HepG2 (cell line): ENCODE measurements around the gene EEF1E1. TPM values are rescaled to one million over a fixed set of nuclear protein-coding genes. Genes with fewer than 3 reads are reported as not detected.

Source experiments
- ATRX ChIP-seq: sonication (generic); formaldehyde crosslinking; IDR thresholded peaks from 2 replicates; pipeline ENCODE4 v1.4.0; 2020; ENCODE audit warnings: missing genetic modification reagents, borderline replicate concordance
- CENPT ChIP-seq: sonication (generic); formaldehyde crosslinking; IDR thresholded peaks from 2 replicates; pipeline ENCODE4 v1.8.0; 2022; ENCODE audit warnings: low read depth, mild to moderate bottlenecking, moderate library complexity, missing genetic modification reagents
- FOXP1 ChIP-seq, 2 experiments: fragments of 450-650 bp in 1 of 2; IDR thresholded peaks; 2 replicates each; pipeline ENCODE4 v1.6.1; 2017 to 2018; ENCODE audit warnings: antibody characterized with exemption in 1 of 2
- GTF3A ChIP-seq: sonication (generic); formaldehyde crosslinking; conservative IDR thresholded peaks from 2 replicates; pipeline ENCODE4 v1.4.0; 2020; ENCODE audit warnings: mild to moderate bottlenecking, missing genetic modification reagents
- JUN ChIP-seq: sonication (generic); formaldehyde crosslinking; IDR thresholded peaks from 2 replicates; pipeline ENCODE4 v1.4.0; 2020; ENCODE audit warnings: mild to moderate bottlenecking, missing genetic modification reagents
- KAT7 ChIP-seq: IDR thresholded peaks from 2 replicates; pipeline ENCODE4 v1.6.1; 2018; ENCODE audit warnings: borderline replicate concordance, missing compliant biosample characterization
- MIER2 ChIP-seq: IDR thresholded peaks from 2 replicates; pipeline ENCODE4 v1.6.1; 2016; ENCODE audit warnings: missing biosample characterization, missing genetic modification reagents
- SIN3A ChIP-seq: IDR thresholded peaks from 2 replicates; pipeline ENCODE4 v1.6.1; 2011; ENCODE audit warnings: low read depth, mild to moderate bottlenecking, control low read depth, low read length, borderline replicate concordance
- SPEN ChIP-seq: sonication (generic); formaldehyde crosslinking; IDR thresholded peaks from 2 replicates; pipeline ENCODE4 v1.5.1; 2020; ENCODE audit warnings: low read depth, mild to moderate bottlenecking, missing genetic modification reagents
- TARDBP ChIP-seq: sonication (generic); formaldehyde crosslinking; IDR thresholded peaks from 2 replicates; pipeline ENCODE4 v1.8.0; 2022; ENCODE audit warnings: mild to moderate bottlenecking, missing genetic modification reagents
- TSC22D2 ChIP-seq: sonication (generic); formaldehyde crosslinking; IDR thresholded peaks from 2 replicates; pipeline ENCODE4 v1.5.1; 2020; ENCODE audit warnings: missing genetic modification reagents, mild to moderate bottlenecking, borderline replicate concordance
- ZNF101 ChIP-seq: sonication (generic); formaldehyde crosslinking; IDR thresholded peaks from 2 replicates; pipeline ENCODE4 v1.4.0; 2020; ENCODE audit warnings: mild to moderate bottlenecking, low read depth, missing genetic modification reagents, borderline replicate concordance
- ZNF772 ChIP-seq: sonication (generic); formaldehyde crosslinking; IDR thresholded peaks from 2 replicates; pipeline ENCODE4 v1.5.0; 2020; ENCODE audit warnings: mild to moderate bottlenecking, missing genetic modification reagents
- ZNF773 ChIP-seq: sonication (generic); formaldehyde crosslinking; IDR thresholded peaks from 2 replicates; pipeline ENCODE4 v1.4.0; 2020; ENCODE audit warnings: missing genetic modification reagents, borderline replicate concordance
- ZNF790 ChIP-seq: sonication (generic); formaldehyde crosslinking; IDR thresholded peaks from 2 replicates; pipeline ENCODE4 v1.8.0; 2022; ENCODE audit warnings: missing genetic modification reagents, mild to moderate bottlenecking, borderline replicate concordance
- polyA plus RNA-seq, 8 experiments: library from polyadenylated mRNA; depleted of rRNA in 3 of 8; stranded (reverse) in 7 of 8; unstranded in 1 of 8; fragments of >200 nt; fragmentation: Illumina TruSeq in 4 of 8; extraction: Trizol in 4 of 8; gene quantifications; 2 replicates each; pipeline versions ENCODE4 v1.2.1 to v1.2.3, GENCODE V29; 2011 to 2016; ENCODE audit warnings: low read depth in 4 of 8, missing spikeins in 1 of 8, mixed read lengths in 1 of 8; ENCODE audit not compliant: insufficient read depth in 1 of 8
- total RNA-seq, 5 experiments: library from RNA; depleted of rRNA; stranded (reverse); fragments of >200 nt; fragmentation: Illumina TruSeq; extraction: Trizol; gene quantifications; 2 replicates each; pipeline ENCODE4 v1.2.3, GENCODE V29; 2016; ENCODE audit warnings: low read depth in 1 of 5
- TF ChIP-seq, protein P1 (sequence below): sonication (generic); formaldehyde crosslinking; IDR thresholded peaks from 2 replicates; pipeline ENCODE4 v1.5.0; 2020; ENCODE audit warnings: mild to moderate bottlenecking, missing genetic modification reagents
- TF ChIP-seq, protein P2 (sequence below): sonication (generic); formaldehyde crosslinking; IDR thresholded peaks from 2 replicates; pipeline ENCODE4 v1.5.1; 2020; ENCODE audit warnings: mild to moderate bottlenecking, missing genetic modification reagents, borderline replicate concordance
- TF ChIP-seq, protein P3 (sequence below), 2 experiments: sonication (generic) in 1 of 2; formaldehyde crosslinking in 1 of 2; IDR thresholded peaks; 2 replicates each; pipeline versions ENCODE4 v1.4.0 to v1.6.1; 2018 to 2020; ENCODE audit warnings: missing genetic modification reagents in 2 of 2, borderline replicate concordance in 1 of 2, low read depth in 1 of 2, mild to moderate bottlenecking in 1 of 2, missing biosample characterization in 1 of 2
- TF ChIP-seq, protein P4 (sequence below): IDR thresholded peaks from 2 replicates; pipeline ENCODE4 v1.6.1; 2016
- TF ChIP-seq, protein P5 (sequence below): sonication (generic); formaldehyde crosslinking; IDR thresholded peaks from 2 replicates; pipeline ENCODE4 v1.4.0; 2020; ENCODE audit warnings: missing genetic modification reagents, borderline replicate concordance

EEF1E1 gene
- total and polyA plus RNA-seq, 2 of the 13 experiments (the other 11 are each of a cell fraction or from before 2014, with no cell fraction given) = 128 to 188 TPM

DNA sequence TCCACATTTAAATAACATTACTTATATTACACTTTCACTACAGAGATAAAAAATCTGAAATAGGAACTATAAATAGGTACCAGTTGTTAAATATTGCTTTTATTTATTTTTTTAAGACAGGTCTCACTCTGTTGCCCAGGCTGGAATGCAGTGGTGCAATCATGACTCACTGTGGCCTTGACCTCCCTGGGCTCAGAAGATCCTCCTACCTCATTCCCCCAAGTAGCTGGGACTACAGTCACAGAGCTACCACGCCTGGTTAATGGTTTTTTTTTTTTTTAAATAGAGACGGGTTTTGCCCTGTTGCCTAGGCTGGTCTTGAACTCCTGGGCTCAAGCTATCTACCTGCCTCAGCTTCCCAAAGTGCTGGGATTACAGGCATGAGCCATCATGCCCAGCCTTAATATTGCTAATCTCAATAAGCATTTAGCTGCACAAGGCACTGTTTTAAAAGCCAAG, 17.3 kb downstream of the EEF1E1 start (continued):
- TF ChIP-seq, protein P1, sequence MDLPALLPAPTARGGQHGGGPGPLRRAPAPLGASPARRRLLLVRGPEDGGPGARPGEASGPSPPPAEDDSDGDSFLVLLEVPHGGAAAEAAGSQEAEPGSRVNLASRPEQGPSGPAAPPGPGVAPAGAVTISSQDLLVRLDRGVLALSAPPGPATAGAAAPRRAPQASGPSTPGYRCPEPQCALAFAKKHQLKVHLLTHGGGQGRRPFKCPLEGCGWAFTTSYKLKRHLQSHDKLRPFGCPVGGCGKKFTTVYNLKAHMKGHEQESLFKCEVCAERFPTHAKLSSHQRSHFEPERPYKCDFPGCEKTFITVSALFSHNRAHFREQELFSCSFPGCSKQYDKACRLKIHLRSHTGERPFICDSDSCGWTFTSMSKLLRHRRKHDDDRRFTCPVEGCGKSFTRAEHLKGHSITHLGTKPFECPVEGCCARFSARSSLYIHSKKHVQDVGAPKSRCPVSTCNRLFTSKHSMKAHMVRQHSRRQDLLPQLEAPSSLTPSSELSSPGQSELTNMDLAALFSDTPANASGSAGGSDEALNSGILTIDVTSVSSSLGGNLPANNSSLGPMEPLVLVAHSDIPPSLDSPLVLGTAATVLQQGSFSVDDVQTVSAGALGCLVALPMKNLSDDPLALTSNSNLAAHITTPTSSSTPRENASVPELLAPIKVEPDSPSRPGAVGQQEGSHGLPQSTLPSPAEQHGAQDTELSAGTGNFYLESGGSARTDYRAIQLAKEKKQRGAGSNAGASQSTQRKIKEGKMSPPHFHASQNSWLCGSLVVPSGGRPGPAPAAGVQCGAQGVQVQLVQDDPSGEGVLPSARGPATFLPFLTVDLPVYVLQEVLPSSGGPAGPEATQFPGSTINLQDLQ (CRISPR knock-in tag) = no peak
- TF ChIP-seq CENPT (CRISPR knock-in tag) (no peak), KAT7 (CRISPR knock-in tag) (peak; percentile 80; the same call in 1 of the 2 replicates), JUN (peak; percentile 99), ZNF101 (CRISPR knock-in tag) (no peak), TARDBP (CRISPR knock-in tag) (peak; percentile 89), MIER2 (CRISPR knock-in tag) (peak; percentile 44; the same call in 1 of the 2 replicates), ATRX (no peak), FOXP1 (IDR thresholded peaks at IDR 0.05) (0 out of 2 replicates have a peak, but pooled peaks have one; percentile 23), FOXP1 (CRISPR knock-in tag; IDR thresholded peaks at IDR 0.05) (peak; percentile 84), TSC22D2 (no peak), ZNF772 (CRISPR knock-in tag) (0 out of 2 replicates have a peak, but pooled peaks have one; percentile 71), ZNF773 (no peak), SPEN (CRISPR knock-in tag) (no peak), SIN3A (no peak), GTF3A (CRISPR knock-in tag) (no peak), ZNF790 (CRISPR knock-in tag) (no peak)
- TF ChIP-seq, protein P2, sequence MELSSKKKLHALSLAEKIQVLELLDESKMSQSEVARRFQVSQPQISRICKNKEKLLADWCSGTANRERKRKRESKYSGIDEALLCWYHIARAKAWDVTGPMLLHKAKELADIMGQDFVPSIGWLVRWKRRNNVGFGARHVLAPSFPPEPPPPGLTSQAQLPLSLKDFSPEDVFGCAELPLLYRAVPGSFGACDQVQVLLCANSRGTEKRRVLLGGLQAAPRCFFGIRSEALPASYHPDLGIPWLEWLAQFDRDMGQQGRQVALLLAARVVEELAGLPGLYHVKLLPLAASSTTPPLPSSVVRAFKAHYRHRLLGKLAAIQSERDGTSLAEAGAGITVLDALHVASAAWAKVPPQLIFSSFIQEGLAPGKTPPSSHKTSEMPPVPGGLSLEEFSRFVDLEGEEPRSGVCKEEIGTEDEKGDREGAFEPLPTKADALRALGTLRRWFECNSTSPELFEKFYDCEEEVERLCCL (CRISPR knock-in tag) = no peak
- TF ChIP-seq, protein P3, sequence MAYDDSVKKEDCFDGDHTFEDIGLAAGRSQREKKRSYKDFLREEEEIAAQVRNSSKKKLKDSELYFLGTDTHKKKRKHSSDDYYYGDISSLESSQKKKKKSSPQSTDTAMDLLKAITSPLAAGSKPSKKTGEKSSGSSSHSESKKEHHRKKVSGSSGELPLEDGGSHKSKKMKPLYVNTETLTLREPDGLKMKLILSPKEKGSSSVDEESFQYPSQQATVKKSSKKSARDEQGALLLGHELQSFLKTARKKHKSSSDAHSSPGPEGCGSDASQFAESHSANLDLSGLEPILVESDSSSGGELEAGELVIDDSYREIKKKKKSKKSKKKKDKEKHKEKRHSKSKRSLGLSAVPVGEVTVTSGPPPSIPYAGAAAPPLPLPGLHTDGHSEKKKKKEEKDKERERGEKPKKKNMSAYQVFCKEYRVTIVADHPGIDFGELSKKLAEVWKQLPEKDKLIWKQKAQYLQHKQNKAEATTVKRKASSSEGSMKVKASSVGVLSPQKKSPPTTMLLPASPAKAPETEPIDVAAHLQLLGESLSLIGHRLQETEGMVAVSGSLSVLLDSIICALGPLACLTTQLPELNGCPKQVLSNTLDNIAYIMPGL (CRISPR knock-in tag; IDR thresholded peaks at IDR 0.05; ENCODE audit: borderline replicate concordance in 1 of 2, low read depth in 1 of 2) = no peak; a peak in 1 of 4 replicates
- TF ChIP-seq, protein P4, sequence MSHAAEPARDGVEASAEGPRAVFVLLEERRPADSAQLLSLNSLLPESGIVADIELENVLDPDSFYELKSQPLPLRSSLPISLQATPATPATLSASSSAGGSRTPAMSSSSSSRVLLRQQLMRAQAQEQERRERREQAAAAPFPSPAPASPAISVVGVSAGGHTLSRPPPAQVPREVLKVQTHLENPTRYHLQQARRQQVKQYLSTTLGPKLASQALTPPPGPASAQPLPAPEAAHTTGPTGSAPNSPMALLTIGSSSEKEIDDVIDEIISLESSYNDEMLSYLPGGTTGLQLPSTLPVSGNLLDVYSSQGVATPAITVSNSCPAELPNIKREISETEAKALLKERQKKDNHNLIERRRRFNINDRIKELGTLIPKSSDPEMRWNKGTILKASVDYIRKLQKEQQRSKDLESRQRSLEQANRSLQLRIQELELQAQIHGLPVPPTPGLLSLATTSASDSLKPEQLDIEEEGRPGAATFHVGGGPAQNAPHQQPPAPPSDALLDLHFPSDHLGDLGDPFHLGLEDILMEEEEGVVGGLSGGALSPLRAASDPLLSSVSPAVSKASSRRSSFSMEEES = peak; percentile 74
- TF ChIP-seq, protein P5, sequence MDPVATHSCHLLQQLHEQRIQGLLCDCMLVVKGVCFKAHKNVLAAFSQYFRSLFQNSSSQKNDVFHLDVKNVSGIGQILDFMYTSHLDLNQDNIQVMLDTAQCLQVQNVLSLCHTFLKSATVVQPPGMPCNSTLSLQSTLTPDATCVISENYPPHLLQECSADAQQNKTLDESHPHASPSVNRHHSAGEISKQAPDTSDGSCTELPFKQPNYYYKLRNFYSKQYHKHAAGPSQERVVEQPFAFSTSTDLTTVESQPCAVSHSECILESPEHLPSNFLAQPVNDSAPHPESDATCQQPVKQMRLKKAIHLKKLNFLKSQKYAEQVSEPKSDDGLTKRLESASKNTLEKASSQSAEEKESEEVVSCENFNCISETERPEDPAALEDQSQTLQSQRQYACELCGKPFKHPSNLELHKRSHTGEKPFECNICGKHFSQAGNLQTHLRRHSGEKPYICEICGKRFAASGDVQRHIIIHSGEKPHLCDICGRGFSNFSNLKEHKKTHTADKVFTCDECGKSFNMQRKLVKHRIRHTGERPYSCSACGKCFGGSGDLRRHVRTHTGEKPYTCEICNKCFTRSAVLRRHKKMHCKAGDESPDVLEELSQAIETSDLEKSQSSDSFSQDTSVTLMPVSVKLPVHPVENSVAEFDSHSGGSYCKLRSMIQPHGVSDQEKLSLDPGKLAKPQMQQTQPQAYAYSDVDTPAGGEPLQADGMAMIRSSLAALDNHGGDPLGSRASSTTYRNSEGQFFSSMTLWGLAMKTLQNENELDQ (CRISPR knock-in tag) = no peak
